Measurements from ENCODE around the gene HDAC4. TPM values are rescaled to one million over a fixed set of nuclear protein-coding genes. Genes with fewer than 3 reads are reported as not detected.

The HDAC4 gene
- total and polyA plus RNA-seq, 9 donors = 7.0 to 74.0 (median 46.3) TPM

DNA sequence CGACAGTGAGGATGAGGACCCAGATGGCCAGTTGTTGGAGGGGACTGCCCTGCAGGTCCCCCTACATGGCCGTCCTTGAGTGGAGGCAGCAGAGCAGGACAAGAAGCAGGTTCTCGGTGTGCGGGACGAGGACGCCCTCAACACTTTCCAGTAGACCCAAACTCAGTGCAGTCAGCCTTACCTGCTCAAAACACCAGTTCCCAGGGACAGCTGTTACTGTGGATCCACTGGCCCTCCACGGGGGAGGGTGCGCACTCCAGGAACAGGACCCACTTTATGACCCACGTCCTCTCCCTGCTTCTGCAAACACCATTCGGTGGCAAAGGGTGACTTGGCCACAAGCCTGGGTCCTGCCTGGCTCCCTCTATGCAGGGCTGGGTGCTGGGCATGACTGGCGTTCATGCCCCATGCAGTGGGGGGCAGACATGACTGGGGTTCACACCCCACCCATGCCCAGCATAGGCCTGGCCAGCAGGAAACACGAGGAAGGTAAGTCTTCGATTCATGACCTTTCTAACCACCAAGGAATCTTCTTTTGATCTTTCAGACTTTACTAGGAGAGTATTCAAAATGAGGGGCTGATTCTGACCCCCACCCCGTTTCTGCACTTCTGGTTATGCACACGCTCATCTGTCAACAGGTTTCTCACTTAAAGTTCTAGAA is 233.7 kb downstream of the HDAC4 start:
- H3K4me1 ChIP-seq (ENCODE audit: insufficient read depth) = no peaks in the 10 kb centered on the region
- 95 to 97% (median 96%) methylated on average over 15 of the region's 15 CpGs for WGBS, 3 donors
- intact Hi-C loops (cut with DNase I) = no loop called here
- H3K36me3 ChIP-seq = no peaks in the 10 kb centered on the region
- TF ChIP-seq EP300 (IDR thresholded peaks at IDR 0.05) (no peak), CTCF (IDR thresholded peaks at IDR 0.05) (no peak), POLR2A (IDR thresholded peaks at IDR 0.05) (no peak)
- no peaks in the 10 kb centered on the region for H3K27me3 ChIP-seq
- no peaks in the 10 kb centered on the region for H3K9me3 ChIP-seq
- peak in 1 of 5 donors; percentile 24 for DNase-seq
- H3K27ac ChIP-seq = no peak overlapping the region
- H3K4me3 ChIP-seq = no peak overlapping the region

DNA sequence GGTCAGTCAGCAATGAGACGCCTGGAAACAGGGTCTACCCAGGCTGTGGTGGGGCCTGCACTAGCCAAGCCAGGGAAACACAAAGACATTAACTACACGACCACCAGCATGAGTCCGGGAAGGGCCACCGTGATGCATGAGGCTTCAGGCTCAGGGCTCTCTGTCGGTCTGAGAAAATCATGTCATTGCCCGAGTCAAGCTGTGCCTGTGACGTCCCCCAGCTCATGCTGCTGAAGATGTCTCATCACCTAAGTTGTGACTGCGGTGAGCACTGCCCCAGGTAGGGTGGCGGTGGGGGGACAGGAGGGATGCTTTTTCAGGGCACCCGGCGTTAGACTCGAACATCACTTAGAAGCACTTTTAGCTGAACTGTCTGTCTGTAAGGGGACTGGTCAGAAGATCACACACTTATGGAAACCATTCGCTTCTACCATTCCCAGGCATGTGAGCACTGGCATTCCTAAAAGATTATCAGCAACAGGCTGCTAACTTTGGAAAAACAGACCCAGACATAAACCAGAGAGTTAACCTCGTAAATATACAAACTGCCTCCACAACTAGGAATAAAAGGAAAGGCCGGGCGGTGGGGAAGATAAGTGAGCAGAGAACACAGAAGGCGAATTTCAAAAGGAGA is 234.5 kb downstream of the HDAC4 start:
- intact Hi-C loops (cut with DNase I) = no loop called here
- peak in 2 of 5 donors; percentile 3 to 12 for DNase-seq
- WGBS, 3 donors = 84 to 89% (median 84%) methylated on average over 17 of the region's 17 CpGs
- no peaks in the 10 kb centered on the region for H3K27me3 ChIP-seq
- no peak overlapping the region for H3K4me3 ChIP-seq
- H3K4me1 ChIP-seq (ENCODE audit: insufficient read depth) = no peaks in the 10 kb centered on the region
- no peaks in the 10 kb centered on the region for H3K36me3 ChIP-seq
- TF ChIP-seq CTCF (IDR thresholded peaks at IDR 0.05) (no peak), POLR2A (IDR thresholded peaks at IDR 0.05) (no peak), EP300 (IDR thresholded peaks at IDR 0.05) (no peak)
- H3K27ac ChIP-seq = no peak overlapping the region
- H3K9me3 ChIP-seq = no peaks in the 10 kb centered on the region

- Histone ChIP-seq H3K36me3 (no peaks in the 10 kb centered on the region), H3K4me1 (ENCODE audit: insufficient read depth) (no peaks in the 10 kb centered on the region), H3K4me3 (no peak overlapping the region), H3K27me3 (no peaks in the 10 kb centered on the region), H3K9me3 (no peaks in the 10 kb centered on the region), H3K27ac (no peak overlapping the region)
- WGBS, 3 donors = 95 to 98% (median 98%) methylated on average over 19 of the region's 19 CpGs
- intact Hi-C loops (cut with DNase I) = no loop called here
- DNase-seq = peak in 2 of 5 donors; percentile 4 to 17
- no peak for TF ChIP-seq EP300 (IDR thresholded peaks at IDR 0.05)
- no peak for TF ChIP-seq CTCF (IDR thresholded peaks at IDR 0.05)
- TF ChIP-seq POLR2A (IDR thresholded peaks at IDR 0.05) = no peak
These were observed 235.5 kb downstream of the HDAC4 start for GRCh38 chr2:239165206-239165831.

DNA sequence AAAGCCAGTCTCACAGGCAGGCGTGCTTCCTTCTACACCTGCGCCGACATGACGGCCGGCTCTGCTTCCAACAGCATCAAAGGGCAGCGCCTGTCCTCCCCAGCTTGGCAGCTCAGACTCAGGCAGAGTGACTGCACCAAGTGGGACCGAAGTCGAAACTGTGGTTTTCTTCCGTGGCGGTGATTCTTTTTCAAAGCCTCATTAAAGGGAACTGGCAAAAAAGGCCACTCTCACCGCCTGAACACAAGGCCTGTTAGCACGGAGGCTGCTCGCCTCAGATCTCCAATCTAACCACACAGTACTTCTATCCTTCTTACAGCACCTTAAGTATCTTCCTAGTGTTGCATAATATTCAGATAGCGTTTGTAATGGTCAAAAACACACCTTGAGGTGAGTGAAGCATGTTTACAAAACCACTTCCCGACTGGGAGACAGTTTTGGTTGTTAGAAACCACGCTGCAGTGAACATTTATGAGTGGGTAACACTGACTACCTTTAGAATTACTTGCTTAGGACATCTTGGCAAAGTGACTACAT is 236.4 kb downstream of the HDAC4 start:
- DNase-seq = peak in 2 of 5 donors; percentile 11 to 24
- H3K27me3 ChIP-seq = no peaks in the 10 kb centered on the region
- TF ChIP-seq EP300 (IDR thresholded peaks at IDR 0.05) (no peak), CTCF (IDR thresholded peaks at IDR 0.05) (no peak), POLR2A (IDR thresholded peaks at IDR 0.05) (no peak)
- no peak overlapping the region for H3K27ac ChIP-seq
- 88 to 91% (median 90%) methylated on average over 16 of the region's 16 CpGs for WGBS, 3 donors
- no peaks in the 10 kb centered on the region for H3K36me3 ChIP-seq
- intact Hi-C loops (cut with DNase I) = no loop called here
- H3K4me3 ChIP-seq = no peak overlapping the region
- no peaks in the 10 kb centered on the region for H3K9me3 ChIP-seq
- H3K4me1 ChIP-seq (ENCODE audit: insufficient read depth) = no peaks in the 10 kb centered on the region
